ENCODE results near the gene ZBTB20. TPM values are rescaled to one million over a fixed set of nuclear protein-coding genes. Genes with fewer than 3 reads are reported as not detected.

The ZBTB20 gene
- total and polyA plus RNA-seq, 10 of the 15 experiments (the other 5 are each of a cell fraction or from before 2014, with no cell fraction given) = 0.20 to 5.5 (median 2.2) TPM

DNA sequence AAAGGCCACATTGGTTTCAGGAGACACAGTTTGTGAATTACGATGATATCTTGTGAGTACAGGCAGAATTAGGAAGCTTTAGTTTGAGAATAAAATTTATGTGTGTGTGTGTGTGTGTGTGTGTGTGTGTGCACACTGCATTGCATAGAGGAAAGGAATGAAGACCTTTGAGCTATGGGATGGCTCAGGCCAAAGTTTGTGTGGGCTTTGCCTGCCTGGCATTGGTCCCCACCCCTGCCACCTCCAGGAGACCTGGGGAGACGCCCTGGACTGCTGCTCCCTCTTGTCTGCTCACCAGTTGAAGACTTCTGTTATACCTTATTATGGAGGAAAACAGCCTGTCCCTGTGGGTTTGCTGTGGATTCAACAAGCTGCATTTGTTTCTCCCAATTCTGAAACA is 816.1 kb downstream of the ZBTB20 start:
- Histone ChIP-seq H3K27ac (ENCODE audit: control insufficient read depth, insufficient read depth) (no peak overlapping the region), H3K79me2 (ENCODE audit: control insufficient read depth, insufficient read depth, low read length) (no peaks in the 10 kb centered on the region), H3K4me2 (ENCODE audit: control insufficient read depth, insufficient read depth) (no peak overlapping the region), H3K9me3 (replicated peaks; ENCODE audit: control insufficient read depth, insufficient read depth, low read length) (peaks cover 7% of the 10 kb centered on the region; the same call in 2 of the 3 replicates), H3K4me1 (ENCODE audit: control insufficient read depth, insufficient read depth, low read length) (peaks cover 18% of the 10 kb centered on the region; the same call in 1 of the 2 replicates), H3K27me3 (replicated peaks in 1 of 2; ENCODE audit: control insufficient read depth in 2 of 2, insufficient read depth in 2 of 2, low read length in 1 of 2) (no peaks in the 10 kb centered on the region), H3K9ac (ENCODE audit: control insufficient read depth, insufficient read depth, low read length) (no peak overlapping the region), H3K36me3 (ENCODE audit: control insufficient read depth in 2 of 2, insufficient read depth in 2 of 2, low read length in 1 of 2) (no peaks in the 10 kb centered on the region), H2AFZ (ENCODE audit: control insufficient read depth, low read depth, low read length) (no peak overlapping the region), H4K20me1 (ENCODE audit: control insufficient read depth, insufficient read depth) (no peaks in the 10 kb centered on the region), H3K4me3 (no peak overlapping the region)
- CTCF ChIA-PET = interaction anchor here (0.9 to 5.1 kb wide), 3 partner anchors 8 to 40 kb away, joined by 3 to 39 read pairs (median 4); no protein-coding TSS in a partner anchor
- DNase-seq (ENCODE audit: low read depth, low spot score) (no peak), FAIRE-seq (no peak), ATAC-seq (no peak)
- SMC1A ChIA-PET (ENCODE audit: uncharacterized antibody, unreplicated experiment) = interaction anchor here (5.8 kb wide), 1 partner anchor 39 kb away, joined by 42 read pairs; the partner anchor contains the start of gene TIGIT
- POLR2A ChIA-PET = no interaction called here
- no TSS peak for BruUV-seq (replicated peaks)
- RAD21 ChIA-PET (ENCODE audit: unreplicated experiment) = interaction anchor here (2.9 kb wide), 1 partner anchor 36 kb away, joined by 9 read pairs; the partner anchor contains the start of gene TIGIT
- in situ Hi-C loops (cut with MboI) = no loop called here
- intact Hi-C loops (cut with micrococcal nuclease; ENCODE audit: unreplicated experiment) = no loop called here
- 85% methylated on average over 2 of the region's 2 CpGs for WGBS (ENCODE audit: insufficient coverage, insufficient replicate concordance, low lambda C conversion rate, missing lambda C conversion rate)
- TF ChIP-seq SREBF1 (IDR thresholded peaks at IDR 0.05; ENCODE audit: low read length) (no peak), PBX3 (IDR thresholded peaks at IDR 0.05; ENCODE audit: insufficient replicate concordance, low read depth, low read length) (no peak), PML (IDR thresholded peaks at IDR 0.05; ENCODE audit: low read length) (no peak), ASH2L (IDR thresholded peaks at IDR 0.05; ENCODE audit: borderline replicate concordance, low read depth) (no peak), ZZZ3 (IDR thresholded peaks at IDR 0.05; ENCODE audit: control insufficient read depth, insufficient read length, low read depth) (no peak), ZNF384 (IDR thresholded peaks at IDR 0.05; ENCODE audit: borderline replicate concordance, low read depth, low read length) (no peak), MEF2A (IDR thresholded peaks at IDR 0.05; ENCODE audit: insufficient read depth, low read depth, low read length) (no peak), IKZF2 (IDR thresholded peaks at IDR 0.05) (no peak), ETV6 (conservative IDR thresholded peaks at IDR 0.05 in 1 of 2, IDR thresholded peaks at IDR 0.05 in 1 of 2; ENCODE audit: borderline replicate concordance in 1 of 2, low read depth in 1 of 2) (no peak), WRNIP1 (IDR thresholded peaks at IDR 0.05; ENCODE audit: borderline replicate concordance, low read depth, low read length) (no peak), SIN3A (IDR thresholded peaks at IDR 0.05; ENCODE audit: low read depth, low read length) (no peak)
- TF ChIP-seq, protein P1, sequence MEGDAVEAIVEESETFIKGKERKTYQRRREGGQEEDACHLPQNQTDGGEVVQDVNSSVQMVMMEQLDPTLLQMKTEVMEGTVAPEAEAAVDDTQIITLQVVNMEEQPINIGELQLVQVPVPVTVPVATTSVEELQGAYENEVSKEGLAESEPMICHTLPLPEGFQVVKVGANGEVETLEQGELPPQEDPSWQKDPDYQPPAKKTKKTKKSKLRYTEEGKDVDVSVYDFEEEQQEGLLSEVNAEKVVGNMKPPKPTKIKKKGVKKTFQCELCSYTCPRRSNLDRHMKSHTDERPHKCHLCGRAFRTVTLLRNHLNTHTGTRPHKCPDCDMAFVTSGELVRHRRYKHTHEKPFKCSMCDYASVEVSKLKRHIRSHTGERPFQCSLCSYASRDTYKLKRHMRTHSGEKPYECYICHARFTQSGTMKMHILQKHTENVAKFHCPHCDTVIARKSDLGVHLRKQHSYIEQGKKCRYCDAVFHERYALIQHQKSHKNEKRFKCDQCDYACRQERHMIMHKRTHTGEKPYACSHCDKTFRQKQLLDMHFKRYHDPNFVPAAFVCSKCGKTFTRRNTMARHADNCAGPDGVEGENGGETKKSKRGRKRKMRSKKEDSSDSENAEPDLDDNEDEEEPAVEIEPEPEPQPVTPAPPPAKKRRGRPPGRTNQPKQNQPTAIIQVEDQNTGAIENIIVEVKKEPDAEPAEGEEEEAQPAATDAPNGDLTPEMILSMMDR (IDR thresholded peaks at IDR 0.05 in 2 of 3, conservative IDR thresholded peaks at IDR 0.05 in 1 of 3; ENCODE audit: control insufficient read depth in 2 of 3, extremely low read depth in 1 of 3, insufficient read depth in 1 of 3, low read depth in 3 of 3, low read length in 3 of 3) = no peak
